Caco-2 (cell line): ENCODE data around the gene PHF1. TPM values are rescaled to one million over a fixed set of nuclear protein-coding genes. Genes with fewer than 3 reads are reported as not detected.

Experiments used
- BruUV-seq: library from RNA; stranded (reverse); fragments of 400-500 nt; replicated peaks from 2 replicates; lab custom pipeline; 2021; lab: Mats Ljungman, UMichigan
- CTCF ChIA-PET: fragments of 300-600 bp; sonication (Branson Sonifier 250); formaldehyde crosslinking; loops from one replicate; lab custom pipeline; 2022; ENCODE audit warnings: antibody characterized with exemption; lab: Charles Lee
- POLR2A ChIA-PET: fragments of 300-600 bp; sonication (Branson Sonifier 250); formaldehyde crosslinking; loops from one replicate; lab custom pipeline; 2022; ENCODE audit warnings: antibody characterized with exemption; lab: Charles Lee
- DNase-seq, 2 experiments: peaks; one replicate each; pipeline versions ENCODE4 v3.0.0 to v3.0.0-alpha.2; 2020 to 2022
- H3K27me3 ChIP-seq: replicated peaks from 2 replicates; pipeline ENCODE4 v1.6.0; 2011; ENCODE audit warnings: low read length; ENCODE audit not compliant: control insufficient read depth, insufficient read depth
- H3K36me3 ChIP-seq: 2 replicates; pipeline ENCODE4 v1.5.1; 2011; ENCODE audit warnings: low read length; ENCODE audit not compliant: control insufficient read depth, insufficient read depth
- H3K4me1 ChIP-seq: fragments of 250-450 bp; sonication (Bioruptor Pico); 2 replicates; pipeline ENCODE4 v1.5.1; 2020; ENCODE audit warnings: mild to moderate bottlenecking
- H3K4me3 ChIP-seq: 2 replicates; pipeline ENCODE4 v1.5.1; 2011; ENCODE audit warnings: low read depth, mild to moderate bottlenecking, control low read depth, low read length
- H3K9me3 ChIP-seq: fragments of 250-450 bp; sonication (Bioruptor Pico); 2 replicates; pipeline ENCODE4 v1.5.1; 2020; ENCODE audit warnings: mild to moderate bottlenecking, moderate library complexity
- H3K27ac Mint-ChIP-seq: one replicate; pipeline ENCODE4 v1.8.0; 2022; ENCODE audit warnings: mixed read lengths; ENCODE audit not compliant: unreplicated experiment
- H3K27me3 Mint-ChIP-seq: one replicate; pipeline ENCODE4 v1.8.0; 2022; ENCODE audit warnings: mixed read lengths; ENCODE audit not compliant: insufficient read depth, unreplicated experiment
- H3K36me3 Mint-ChIP-seq: one replicate; pipeline ENCODE4 v1.8.0; 2022; ENCODE audit warnings: mild to moderate bottlenecking, mixed read lengths; ENCODE audit not compliant: insufficient read depth, unreplicated experiment
- H3K4me1 Mint-ChIP-seq: one replicate; pipeline ENCODE4 v1.8.0; 2022; ENCODE audit warnings: low read depth, mixed read lengths; ENCODE audit not compliant: unreplicated experiment
- H3K4me3 Mint-ChIP-seq: one replicate; pipeline ENCODE4 v1.8.0; 2022; ENCODE audit warnings: mild to moderate bottlenecking, moderate library complexity, mixed read lengths; ENCODE audit not compliant: unreplicated experiment
- H3K9me3 Mint-ChIP-seq: one replicate; pipeline ENCODE4 v1.8.0; 2022; ENCODE audit warnings: mixed read lengths; ENCODE audit not compliant: unreplicated experiment
- CTCF ChIP-seq, 2 experiments: fragments of 200-600 bp in 1 of 2; IDR thresholded peaks; 1 replicate in 1 of 2; 2 replicates in 1 of 2; pipeline versions ENCODE4 v1.5.1 to v1.8.0; 2011 to 2022; ENCODE audit warnings: antibody characterized with exemption in 1 of 2, control low read depth in 1 of 2, inconsistent platforms in 1 of 2, low read depth in 1 of 2, low read length in 1 of 2, mild to moderate bottlenecking in 1 of 2, moderate library complexity in 1 of 2; ENCODE audit not compliant: insufficient read depth in 1 of 2, severe bottlenecking in 1 of 2, unreplicated experiment in 1 of 2
- intact Hi-C: fragments of 100-400 bp; cut with micrococcal nuclease; formaldehyde crosslinking; loops from one replicate; pipeline ENCODE4 v1.10.0; 2022; ENCODE audit not compliant: unreplicated experiment
- total RNA-seq: library from RNA; stranded (reverse); gene quantifications from 2 replicates; pipeline ENCODE4 v1.2.3, GENCODE V29; 2022

PHF1 gene
- total RNA-seq, 1 experiment from 2014 or later, result 26.4 TPM

GRCh38 chr6:33405386-33405940, 5.4 kb upstream of the PHF1 start:
- Histone ChIP-seq H3K4me1 (peaks cover 15% of the 10 kb centered on the region), H3K36me3 (peaks cover 12% of the 10 kb centered on the region), H3K27me3 (no peaks in the 10 kb centered on the region), H3K9me3 (no peaks in the 10 kb centered on the region), H3K4me3 (no peak overlapping the region)
- CTCF ChIA-PET, result no interaction called here
- Mint-ChIP-seq H3K27me3 (no peaks in the 10 kb centered on the region), H3K9me3 (no peaks in the 10 kb centered on the region), H3K4me3 (no peak overlapping the region), H3K27ac (no peak overlapping the region), H3K36me3 (peaks cover 97% of the 10 kb centered on the region), H3K4me1 (peaks cover 13% of the 10 kb centered on the region)
- POLR2A ChIA-PET, result no interaction called here
- TF ChIP-seq CTCF (IDR thresholded peaks at IDR 0.05; ENCODE audit: insufficient read depth in 1 of 2, low read depth in 1 of 2, low read length in 1 of 2, severe bottlenecking in 1 of 2, unreplicated experiment in 1 of 2), result no peak
- intact Hi-C loops, result no loop called here
- no peak for DNase-seq
- no TSS peak for BruUV-seq

- CTCF ChIA-PET, result no interaction called here
- Mint-ChIP-seq H3K9me3 (no peaks in the 10 kb centered on the region), H3K27me3 (no peaks in the 10 kb centered on the region), H3K36me3 (peaks cover 96% of the 10 kb centered on the region), H3K4me3 (no peak overlapping the region), H3K4me1 (peaks cover 13% of the 10 kb centered on the region), H3K27ac (no peak overlapping the region)
- intact Hi-C loops, result no loop called here
- Histone ChIP-seq H3K9me3 (no peaks in the 10 kb centered on the region), H3K4me1 (peaks cover 15% of the 10 kb centered on the region), H3K4me3 (no peak overlapping the region), H3K27me3 (no peaks in the 10 kb centered on the region), H3K36me3 (peaks cover 12% of the 10 kb centered on the region)
- TF ChIP-seq CTCF (IDR thresholded peaks at IDR 0.05; ENCODE audit: insufficient read depth in 1 of 2, low read depth in 1 of 2, low read length in 1 of 2, severe bottlenecking in 1 of 2, unreplicated experiment in 1 of 2), result no peak
- no peak for DNase-seq
- POLR2A ChIA-PET, result no interaction called here
- BruUV-seq, result no TSS peak
Measured at GRCh38 chr6:33406126-33406525, 4.7 kb upstream of the PHF1 start.

GRCh38 chr6:33407132-33407718, 3.6 kb upstream of the PHF1 start:
- peaks cover 91% of the 10 kb centered on the region for H3K36me3 Mint-ChIP-seq
- peak in 1 of 2 experiments; percentile 30 for DNase-seq
- H3K36me3 ChIP-seq, result peaks cover 12% of the 10 kb centered on the region
- CTCF ChIA-PET, result interaction anchor here (0.6 to 1.2 kb wide), 3 partner anchors 14 to 130 kb away, joined by 3 to 4 read pairs (median 4); partner anchors contain the start of gene B3GALT4
- BruUV-seq, result no TSS peak
- intact Hi-C loops, result no loop called here
- H3K4me1 Mint-ChIP-seq, result peaks cover 13% of the 10 kb centered on the region
- peak; percentile 29 for TF ChIP-seq CTCF (IDR thresholded peaks at IDR 0.05; ENCODE audit: insufficient read depth in 1 of 2, low read depth in 1 of 2, low read length in 1 of 2, severe bottlenecking in 1 of 2, unreplicated experiment in 1 of 2)
- no peak overlapping the region for H3K4me3 Mint-ChIP-seq
- H3K9me3 Mint-ChIP-seq, result no peaks in the 10 kb centered on the region
- H3K4me3 ChIP-seq, result no peak overlapping the region
- no peaks in the 10 kb centered on the region for H3K9me3 ChIP-seq
- no peaks in the 10 kb centered on the region for H3K27me3 Mint-ChIP-seq
- no peak overlapping the region for H3K27ac Mint-ChIP-seq
- peaks cover 15% of the 10 kb centered on the region for H3K4me1 ChIP-seq
- POLR2A ChIA-PET, result no interaction called here
- H3K27me3 ChIP-seq, result no peaks in the 10 kb centered on the region
